Progenitor cell of endocrine pancreas (in vitro differentiated cells): ENCODE measurements around the gene TLCD3A. TPM values are rescaled to one million over a fixed set of nuclear protein-coding genes. Genes with fewer than 3 reads are reported as not detected.
"Not testable (repeated sequence)": the region's sequence is repeated elsewhere in the genome, so short reads cannot be mapped to it uniquely, and the experiment has no call there.

Source experiments
- DNase-seq: peaks from one replicate; pipeline ENCODE4 v3.0.0; 2021; ENCODE audit warnings: low spot score; ENCODE audit not compliant: unreplicated experiment
- H3K27ac Mint-ChIP-seq: 2 replicates; pipeline ENCODE4 v1.8.0; 2021; ENCODE audit warnings: mild to moderate bottlenecking, moderate library complexity, mixed read lengths
- H3K27me3 Mint-ChIP-seq: 2 replicates; pipeline ENCODE4 v1.8.0; 2021; ENCODE audit warnings: mixed read lengths
- H3K36me3 Mint-ChIP-seq: 2 replicates; pipeline ENCODE4 v1.8.0; 2022; ENCODE audit warnings: mixed read lengths; ENCODE audit not compliant: insufficient read depth
- H3K4me1 Mint-ChIP-seq: 2 replicates; pipeline ENCODE4 v1.8.0; 2021; ENCODE audit warnings: low read depth, mixed read lengths
- H3K4me3 Mint-ChIP-seq: 2 replicates; pipeline ENCODE4 v1.8.0; 2021; ENCODE audit warnings: low read depth, mild to moderate bottlenecking, moderate library complexity, mixed read lengths
- H3K9me3 Mint-ChIP-seq: 2 replicates; pipeline ENCODE4 v1.8.0; 2021; ENCODE audit warnings: low read depth, mixed read lengths
- total RNA-seq: library from RNA; stranded (reverse); gene quantifications from 2 replicates; pipeline ENCODE4 v1.2.1, GENCODE V29; 2021
- TF ChIP-seq, protein P1 (sequence below): fragments of 200-600 bp; sonication (generic); IDR thresholded peaks from one replicate; pipeline ENCODE4 v1.5.0; 2021; ENCODE audit warnings: antibody characterized with exemption, mild to moderate bottlenecking; ENCODE audit not compliant: unreplicated experiment

The TLCD3A gene
- total RNA-seq, 1 donor from 2014 or later: 27.2 TPM

GRCh38 chr17:693791-694638 is 38.4 kb upstream of the TLCD3A start:
- DNase-seq: no peak
- Mint-ChIP-seq H3K9me3 (no peaks in the 10 kb centered on the region), H3K27ac (no peak overlapping the region), H3K4me1 (no peaks in the 10 kb centered on the region), H3K4me3 (no peak overlapping the region), H3K27me3 (no peaks in the 10 kb centered on the region), H3K36me3 (peaks cover 16% of the 10 kb centered on the region)
- TF ChIP-seq, protein P1, sequence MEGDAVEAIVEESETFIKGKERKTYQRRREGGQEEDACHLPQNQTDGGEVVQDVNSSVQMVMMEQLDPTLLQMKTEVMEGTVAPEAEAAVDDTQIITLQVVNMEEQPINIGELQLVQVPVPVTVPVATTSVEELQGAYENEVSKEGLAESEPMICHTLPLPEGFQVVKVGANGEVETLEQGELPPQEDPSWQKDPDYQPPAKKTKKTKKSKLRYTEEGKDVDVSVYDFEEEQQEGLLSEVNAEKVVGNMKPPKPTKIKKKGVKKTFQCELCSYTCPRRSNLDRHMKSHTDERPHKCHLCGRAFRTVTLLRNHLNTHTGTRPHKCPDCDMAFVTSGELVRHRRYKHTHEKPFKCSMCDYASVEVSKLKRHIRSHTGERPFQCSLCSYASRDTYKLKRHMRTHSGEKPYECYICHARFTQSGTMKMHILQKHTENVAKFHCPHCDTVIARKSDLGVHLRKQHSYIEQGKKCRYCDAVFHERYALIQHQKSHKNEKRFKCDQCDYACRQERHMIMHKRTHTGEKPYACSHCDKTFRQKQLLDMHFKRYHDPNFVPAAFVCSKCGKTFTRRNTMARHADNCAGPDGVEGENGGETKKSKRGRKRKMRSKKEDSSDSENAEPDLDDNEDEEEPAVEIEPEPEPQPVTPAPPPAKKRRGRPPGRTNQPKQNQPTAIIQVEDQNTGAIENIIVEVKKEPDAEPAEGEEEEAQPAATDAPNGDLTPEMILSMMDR: no peak

- no peaks in the 10 kb centered on the region for H3K27me3 Mint-ChIP-seq
- no peaks in the 10 kb centered on the region for H3K4me1 Mint-ChIP-seq
- H3K9me3 Mint-ChIP-seq: no peaks in the 10 kb centered on the region
- H3K4me3 Mint-ChIP-seq: no peak overlapping the region
- TF ChIP-seq, protein P1: no peak
- peaks cover 13% of the 10 kb centered on the region for H3K36me3 Mint-ChIP-seq
- no peak for DNase-seq
- no peak overlapping the region for H3K27ac Mint-ChIP-seq
These were observed 36.0 kb upstream of the TLCD3A start for GRCh38 chr17:696369-696768.

GRCh38 chr17:697682-698081 is 34.7 kb upstream of the TLCD3A start:
- no peak overlapping the region for H3K4me3 Mint-ChIP-seq
- no peaks in the 10 kb centered on the region for H3K4me1 Mint-ChIP-seq
- no peaks in the 10 kb centered on the region for H3K9me3 Mint-ChIP-seq
- TF ChIP-seq, protein P1: no peak
- peaks cover 10% of the 10 kb centered on the region for H3K36me3 Mint-ChIP-seq
- H3K27me3 Mint-ChIP-seq: no peaks in the 10 kb centered on the region
- no peak overlapping the region for H3K27ac Mint-ChIP-seq
- DNase-seq: no peak

GRCh38 chr17:698096-698495 is 34.3 kb upstream of the TLCD3A start:
- H3K4me3 Mint-ChIP-seq, H3K9me3 Mint-ChIP-seq, H3K27me3 Mint-ChIP-seq, H3K36me3 Mint-ChIP-seq, H3K4me1 Mint-ChIP-seq, DNase-seq, H3K27ac Mint-ChIP-seq: not testable (repeated sequence)

- Mint-ChIP-seq H3K4me1 (no peaks in the 10 kb centered on the region), H3K4me3 (no peak overlapping the region), H3K27me3 (no peaks in the 10 kb centered on the region), H3K36me3 (peaks cover 10% of the 10 kb centered on the region), H3K27ac (no peak overlapping the region), H3K9me3 (no peaks in the 10 kb centered on the region)
- TF ChIP-seq, protein P1: no peak
- DNase-seq: no peak
These were observed 33.1 kb upstream of the TLCD3A start for GRCh38 chr17:699345-699744.
